PC-3 (cell line): ENCODE results near the gene C15orf40. TPM values are rescaled to one million over a fixed set of nuclear protein-coding genes. Genes with fewer than 3 reads are reported as not detected.

Experiments used
- ATAC-seq: fragments of 200-7000 bp; cut with Tn5 transposase; 2 replicates; pipeline ENCODE4 v1.9.1; 2020; ENCODE audit warnings: mild to moderate bottlenecking, moderate library complexity
- Bru-seq: library from RNA; stranded (reverse); fragments of 400-500 nt; gene quantifications from one replicate; lab custom pipeline; 2021; lab: Mats Ljungman, UMichigan
- BruChase-seq, 2 experiments: library from RNA; stranded (reverse); fragments of 400-500 nt; gene quantifications; one replicate each; lab custom pipeline; 2021; lab: Mats Ljungman, UMichigan
- BruUV-seq: library from RNA; stranded (reverse); fragments of 400-500 nt; replicated peaks from 2 replicates; lab custom pipeline; 2021; lab: Mats Ljungman, UMichigan
- CTCF ChIA-PET: fragments of 300-600 bp; sonication (Branson Sonifier 250); formaldehyde crosslinking; loops from one replicate; lab custom pipeline; 2022; ENCODE audit warnings: antibody characterized with exemption; lab: Charles Lee
- POLR2A ChIA-PET: fragments of 300-600 bp; sonication (Branson Sonifier 250); formaldehyde crosslinking; loops from one replicate; lab custom pipeline; 2022; ENCODE audit warnings: antibody characterized with exemption; ENCODE audit not compliant: unreplicated experiment; lab: Charles Lee
- DNase-seq: peaks from one replicate; pipeline ENCODE4 v3.0.0-alpha.2; 2015
- H2AFZ ChIP-seq: fragments of 300-600 bp; sonication (generic); 2 replicates; pipeline ENCODE4 v1.6.0; 2016; ENCODE audit warnings: antibody characterized with exemption, low read length
- H3F3A ChIP-seq: fragments of 300-600 bp; sonication (generic); one replicate; pipeline ENCODE4 v1.6.0; 2017; ENCODE audit warnings: antibody characterized with exemption, low read length, control low read depth, mild to moderate bottlenecking; ENCODE audit not compliant: unreplicated experiment
- H3K27ac ChIP-seq: fragments of 300-600 bp; sonication (generic); 2 replicates; pipeline ENCODE4 v1.5.1; 2016; ENCODE audit warnings: mild to moderate bottlenecking, low read length
- H3K27me3 ChIP-seq: fragments of 300-600 bp; sonication (generic); 2 replicates; pipeline ENCODE4 v1.6.1; 2016; ENCODE audit warnings: low read length, mixed read lengths
- H3K36me3 ChIP-seq: fragments of 300-600 bp; sonication (generic); 2 replicates; pipeline ENCODE4 v1.6.1; 2016; ENCODE audit warnings: low read depth, mixed run types, low read length, mixed read lengths
- H3K4me1 ChIP-seq: fragments of 300-600 bp; sonication (generic); 2 replicates; pipeline ENCODE4 v1.5.1; 2016; ENCODE audit warnings: low read length; ENCODE audit not compliant: insufficient read depth
- H3K4me2 ChIP-seq: fragments of 300-600 bp; sonication (generic); 2 replicates; pipeline ENCODE4 v1.6.0; 2016; ENCODE audit warnings: low read length
- H3K4me3 ChIP-seq: fragments of 300-600 bp; sonication (generic); 2 replicates; pipeline ENCODE4 v1.5.1; 2016; ENCODE audit warnings: mild to moderate bottlenecking, low read length, mixed read lengths
- H3K79me2 ChIP-seq: fragments of 300-600 bp; sonication (generic); 2 replicates; pipeline ENCODE4 v1.6.1; 2017; ENCODE audit warnings: low read length, mixed read lengths
- H3K9ac ChIP-seq: fragments of 300-600 bp; sonication (generic); 2 replicates; pipeline ENCODE4 v1.6.0; 2016; ENCODE audit warnings: mild to moderate bottlenecking, low read length
- H3K9me2 ChIP-seq: fragments of 300-600 bp; sonication (generic); replicated peaks from 2 replicates; pipeline ENCODE4 v1.6.1; 2016; ENCODE audit warnings: mixed run types, low read length, mixed read lengths
- H3K9me3 ChIP-seq: fragments of 300-600 bp; sonication (generic); 2 replicates; pipeline ENCODE4 v1.6.1; 2016; ENCODE audit warnings: low read length, mixed read lengths
- H4K20me1 ChIP-seq: fragments of 300-600 bp; sonication (generic); 2 replicates; pipeline ENCODE4 v1.6.1; 2016; ENCODE audit warnings: low read length, mixed read lengths
- CTCF ChIP-seq: fragments of 300-600 bp; sonication (generic); conservative IDR thresholded peaks from 2 replicates; pipeline ENCODE4 v1.5.1; 2017; ENCODE audit warnings: antibody characterized with exemption, low read depth, mild to moderate bottlenecking, low read length
- EZH2 ChIP-seq: fragments of 300-600 bp; sonication (generic); IDR thresholded peaks from one replicate; pipeline ENCODE4 v1.6.1; 2017; ENCODE audit warnings: antibody characterized with exemption, mild to moderate bottlenecking, low read length; ENCODE audit not compliant: unreplicated experiment
- EZH2phosphoT487 ChIP-seq: fragments of 300-600 bp; sonication (generic); IDR thresholded peaks from 2 replicates; pipeline ENCODE4 v1.6.1; 2018; ENCODE audit warnings: mild to moderate bottlenecking, antibody characterized with exemption, low read length, borderline replicate concordance
- intact Hi-C: fragments of 100-400 bp; cut with micrococcal nuclease; formaldehyde crosslinking; loops from 2 replicates; pipeline ENCODE4 v1.9.0; 2023
- long read RNA-seq: library from polyadenylated mRNA; unstranded; transcript quantifications from one replicate; pipeline ENCODE4 v2.0.0, GENCODE V29; 2021; ENCODE audit not compliant: unreplicated experiment
- total RNA-seq: library from RNA; depleted of rRNA; stranded (reverse); fragments of >200 nt; gene quantifications from 2 replicates; pipeline ENCODE4 v1.2.3, GENCODE V29; 2014; rRNA removed

The C15orf40 gene
- 10.3 and 25.8 TPM in 2 replicates for total RNA-seq
- percentile 67 among the genes with signal in this experiment for Bru-seq, nascent RNA
- percentile 69 among the genes with signal in this experiment for BruChase-seq, experiment 1, labeled RNA remaining after a 6-hour chase
- BruChase-seq, experiment 2, labeled RNA remaining after a 2-hour chase: percentile 71 among the genes with signal in this experiment
- long read RNA-seq, full-length matches to known transcripts: 24 of 50 reads
- long read RNA-seq, partial matches to known transcripts: 0 of 50 reads
- long read RNA-seq, other reads (novel, unspliced or antisense): 26 of 50 reads

- peaks cover 14% of the 10 kb centered on the region for H3K36me3 ChIP-seq
- no peaks in the 10 kb centered on the region for H3K27me3 ChIP-seq
- peaks cover 20% of the 10 kb centered on the region for H3K4me1 ChIP-seq
- peak; percentile 90 for DNase-seq
- H3K9me3 ChIP-seq: no peaks in the 10 kb centered on the region
- H3K27ac ChIP-seq: peak within 1 kb of the TSS; percentile 44
- H3K9me2 ChIP-seq: no peaks in the 10 kb centered on the region
- H3K4me3 ChIP-seq: peak within 1 kb of the TSS; percentile 92
- no peaks in the 10 kb centered on the region for H3F3A ChIP-seq
- H3K4me2 ChIP-seq: peak within 1 kb of the TSS; percentile 85
- peak within 1 kb of the TSS; percentile 80 for H2AFZ ChIP-seq
- intact Hi-C loops: loop anchor here (2.0 kb wide), 1 partner anchor 197 kb away; no protein-coding TSS in a partner anchor
- peak within 1 kb of the TSS; percentile 93 for H3K9ac ChIP-seq
- H3K79me2 ChIP-seq: peaks cover 14% of the 10 kb centered on the region
- BruUV-seq: no TSS peak
- no peaks in the 10 kb centered on the region for H4K20me1 ChIP-seq
- peak; percentile 89 for ATAC-seq
- POLR2A ChIA-PET: no interaction called here
- CTCF ChIA-PET: interaction anchor here (0.5 to 1.3 kb wide), 3 partner anchors 150 to 261 kb away, joined by 3 to 11 read pairs (median 4); no protein-coding TSS in a partner anchor
- TF ChIP-seq EZH2phosphoT487 (no peak), CTCF (peak; percentile 72), EZH2 (no peak)
Measured at GRCh38 chr15:83011271-83012075, at the start of gene C15orf40. C15orf40 (minus strand) TSS chr15:83011639; CDS start chr15:83011607, 32 bp downstream.

GRCh38 chr15:83057696-83058376 lies 46.4 kb upstream of the C15orf40 start:
- BruUV-seq: no TSS peak
- ATAC-seq (no peak), DNase-seq (no peak)
- H3K36me3 ChIP-seq: peaks cover 27% of the 10 kb centered on the region
- peaks cover 67% of the 10 kb centered on the region for H3K79me2 ChIP-seq
- no peak overlapping the region for H3K27ac ChIP-seq
- ChIA-PET CTCF (no interaction called here), POLR2A (no interaction called here)
- no peaks in the 10 kb centered on the region for H3K27me3 ChIP-seq
- no peaks in the 10 kb centered on the region for H3K9me3 ChIP-seq
- peaks cover 9% of the 10 kb centered on the region for H3K4me1 ChIP-seq
- H3K9me2 ChIP-seq: no peaks in the 10 kb centered on the region
- intact Hi-C loops: loop anchor here (10.0 kb wide), 1 partner anchor 97 kb away; no protein-coding TSS in a partner anchor
- no peak overlapping the region for H2AFZ ChIP-seq
- TF ChIP-seq CTCF: no peak
- no peak for TF ChIP-seq EZH2
- no peak for TF ChIP-seq EZH2phosphoT487
- no peak overlapping the region for H3K4me3 ChIP-seq
- no peaks in the 10 kb centered on the region for H3F3A ChIP-seq
- peaks cover 24% of the 10 kb centered on the region for H4K20me1 ChIP-seq
- no peak overlapping the region for H3K4me2 ChIP-seq
- no peak overlapping the region for H3K9ac ChIP-seq
